HG02763 (cell line): ENCODE results near the gene SNRNP200.

Experiments used
- ATAC-seq: cut with Tn5 transposase; IDR thresholded peaks from one replicate; pipeline ENCODE4 v1.9.1; 2021; ENCODE audit warnings: mild to moderate bottlenecking, moderate library complexity; ENCODE audit not compliant: unreplicated experiment

Gene SNRNP200

DNA sequence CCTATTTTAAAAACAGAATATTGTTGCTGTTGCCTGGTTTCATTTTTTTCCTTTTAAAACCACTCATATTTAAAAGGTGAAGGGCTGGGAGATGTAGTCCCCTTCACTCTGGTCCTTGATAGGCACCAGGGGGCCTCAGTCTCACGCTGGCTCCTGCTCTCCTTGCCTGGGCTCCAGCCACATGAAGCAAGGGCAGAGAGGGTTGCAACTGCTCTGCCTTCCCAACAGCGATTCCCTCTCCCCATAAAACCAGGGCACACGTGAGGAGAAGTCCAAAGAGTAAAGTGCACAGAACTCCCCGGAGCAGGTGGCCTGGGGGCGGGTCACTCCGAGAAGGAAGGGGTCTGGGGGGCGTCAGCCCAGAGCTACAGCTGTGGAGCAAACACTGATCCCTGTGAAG is 52.3 kb downstream of the SNRNP200 start:
- no peak for ATAC-seq

DNA sequence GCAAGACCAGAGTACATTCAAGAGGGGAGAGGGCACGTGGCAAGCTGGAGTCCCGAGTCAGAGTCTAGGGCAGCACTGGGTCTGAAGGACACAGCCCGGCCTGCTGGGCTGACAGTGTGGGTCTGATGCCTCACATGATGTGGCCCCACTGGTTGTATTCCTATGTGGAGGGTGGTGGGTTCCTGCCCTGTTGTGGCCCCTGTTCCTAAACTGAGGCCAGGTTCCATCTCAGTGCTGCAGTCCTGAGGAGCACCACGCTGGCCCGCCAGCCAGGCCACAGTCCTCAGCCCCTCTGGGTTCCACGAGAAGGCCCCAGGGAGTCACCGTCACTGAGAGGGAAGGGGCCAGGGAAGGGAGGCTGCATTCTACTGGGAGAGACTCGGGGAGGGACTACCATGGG is 52.8 kb downstream of the SNRNP200 start:
- ATAC-seq = no peak

DNA sequence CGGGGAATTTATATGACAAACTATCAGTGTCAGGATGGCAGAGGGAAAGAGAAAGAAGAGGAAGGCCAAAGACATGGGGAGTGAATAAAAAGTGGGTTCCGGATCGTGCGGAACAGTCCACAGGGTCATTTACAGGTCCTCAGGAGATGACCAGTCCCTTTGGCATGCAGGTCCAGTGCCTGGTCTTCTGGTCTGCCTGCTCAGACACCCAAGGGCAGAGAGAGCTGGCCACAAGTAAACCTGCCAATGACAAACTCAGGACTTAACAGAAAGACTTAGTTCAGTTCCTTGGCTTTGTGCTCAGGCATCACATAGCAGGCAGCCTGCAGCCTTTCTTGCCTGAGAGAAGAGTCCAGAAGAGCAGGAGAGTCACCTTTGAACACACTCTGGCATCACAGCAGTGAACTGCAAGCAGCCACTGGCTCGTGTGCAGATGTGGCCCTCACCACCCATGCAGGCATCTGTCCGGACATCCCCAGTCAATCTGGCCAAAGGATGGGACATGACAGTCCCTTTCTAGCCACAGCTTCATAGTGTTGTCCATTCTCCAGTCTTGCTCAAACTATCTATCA is 53.5 kb downstream of the SNRNP200 start:
- no peak for ATAC-seq

DNA sequence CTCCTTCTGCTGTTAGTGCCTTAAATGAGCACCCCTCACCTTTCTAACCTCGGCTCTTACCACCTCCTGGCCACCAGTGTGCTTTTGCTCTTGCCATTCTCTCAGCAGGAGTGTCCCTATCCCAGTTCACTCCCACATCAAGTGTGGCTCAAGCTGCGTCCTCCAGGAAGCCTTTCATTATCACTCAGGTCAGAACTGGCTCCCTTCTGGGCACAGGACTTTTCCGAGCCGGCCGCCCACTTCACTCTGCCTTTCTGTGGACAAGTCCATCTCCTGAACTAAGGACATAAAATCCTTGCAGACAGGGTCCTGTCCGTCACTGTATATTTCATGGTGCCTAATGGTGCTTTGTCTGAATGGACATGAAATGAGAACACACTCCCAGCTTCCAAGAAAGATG is 55.2 kb downstream of the SNRNP200 start:
- no peak for ATAC-seq

DNA sequence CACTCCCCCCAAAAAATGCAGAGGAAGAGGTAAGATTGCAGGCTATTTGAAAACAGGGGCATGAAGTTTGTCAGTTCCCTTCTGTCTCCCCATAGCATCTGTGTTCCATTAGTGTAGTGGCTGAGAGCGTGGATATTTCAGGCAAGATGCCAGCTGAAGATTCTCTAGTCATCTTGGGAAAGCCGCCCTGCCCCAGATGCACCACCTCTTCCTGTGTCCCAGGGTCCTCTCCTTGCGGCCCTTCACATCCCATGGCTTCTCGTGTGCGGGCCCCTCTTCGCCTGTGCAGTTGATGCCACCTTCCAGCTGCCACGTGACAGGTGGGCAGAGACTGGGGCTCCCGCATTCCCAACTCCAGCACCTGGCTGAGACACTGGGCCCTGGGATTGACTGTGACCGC is 55.7 kb downstream of the SNRNP200 start:
- ATAC-seq = no peak

GRCh38 chr2:96248624-96249023 is 56.7 kb downstream of the SNRNP200 start:
- ATAC-seq = no peak

DNA sequence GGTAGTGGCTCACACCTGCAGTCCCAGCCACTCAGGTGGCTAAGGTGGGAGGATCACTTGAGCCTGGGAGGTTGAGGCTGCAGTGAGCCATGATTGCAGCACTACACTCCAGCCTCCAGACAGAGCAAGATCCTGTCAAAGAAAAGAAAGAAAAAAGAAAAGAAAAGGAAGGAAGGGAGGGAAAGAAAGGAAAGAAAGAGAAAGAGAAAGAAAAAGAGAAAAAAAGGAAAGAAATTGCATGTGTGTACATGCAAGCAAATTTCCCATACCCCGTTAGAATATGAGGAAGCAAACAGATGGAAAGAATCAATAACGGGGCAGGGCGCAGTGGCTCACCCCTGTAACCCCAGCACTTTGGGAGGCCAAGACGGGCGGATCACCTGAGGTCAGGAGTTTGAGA is 57.5 kb downstream of the SNRNP200 start:
- no peak for ATAC-seq

GRCh38 chr2:96247009-96247408 is 58.3 kb downstream of the SNRNP200 start:
- ATAC-seq = no peak

DNA sequence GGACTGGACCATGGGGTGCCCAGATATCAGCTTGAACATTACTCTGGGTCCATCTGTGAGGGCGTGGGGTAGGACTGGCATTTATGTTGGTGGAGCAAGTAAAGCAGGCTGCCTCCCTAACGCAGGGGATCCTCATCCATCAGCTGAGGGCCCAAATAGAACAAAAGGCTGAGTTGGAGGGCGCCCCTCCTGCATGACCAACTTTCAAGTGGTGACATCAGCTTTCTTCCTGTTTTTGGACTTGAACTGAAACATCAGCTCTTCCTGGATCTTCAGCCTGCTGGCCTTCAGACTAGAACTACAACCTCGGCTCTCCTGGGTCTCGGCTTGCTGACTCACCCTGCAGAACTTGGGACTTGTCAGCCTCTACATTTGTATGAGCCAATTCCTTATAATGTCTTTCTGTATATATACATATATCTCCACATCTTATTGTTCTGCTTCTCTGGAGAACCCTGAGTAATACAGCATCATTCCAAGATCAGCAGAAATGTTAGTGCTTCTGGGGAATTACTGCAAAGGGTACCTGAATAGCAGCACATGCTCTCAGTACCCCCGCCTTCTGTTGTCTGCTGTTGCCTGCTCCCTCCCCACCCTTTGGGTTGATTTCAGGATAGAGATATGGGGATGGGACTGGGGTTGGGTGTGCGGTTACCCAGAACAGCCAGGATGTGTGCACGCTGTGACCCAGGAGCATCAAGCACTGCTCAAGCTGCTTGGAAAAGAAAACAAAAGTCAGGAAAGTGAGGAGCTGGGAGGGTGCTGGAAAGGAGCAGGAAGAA is 59.5 kb downstream of the SNRNP200 start:
- no peak for ATAC-seq

DNA sequence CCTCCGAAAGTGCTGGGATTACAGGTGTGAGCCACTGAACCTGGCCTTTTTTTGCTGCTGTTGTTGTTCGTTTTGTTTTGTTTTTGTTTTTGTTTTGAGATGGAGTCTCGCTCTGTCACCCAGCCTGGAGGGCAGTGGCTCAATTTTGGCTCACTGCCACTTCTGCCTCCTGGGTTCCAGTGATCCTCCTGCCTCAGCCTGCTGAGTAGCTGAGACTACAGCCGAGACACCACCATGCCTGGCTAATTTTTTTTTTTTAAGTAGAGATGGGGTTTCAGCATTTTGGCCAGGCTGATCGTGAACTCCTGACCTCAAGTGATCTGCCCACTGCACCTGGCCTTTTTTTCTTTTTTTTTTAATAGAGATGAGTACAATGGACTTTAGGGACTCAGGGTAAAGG is 61.5 kb downstream of the SNRNP200 start:
- ATAC-seq = no peak

DNA sequence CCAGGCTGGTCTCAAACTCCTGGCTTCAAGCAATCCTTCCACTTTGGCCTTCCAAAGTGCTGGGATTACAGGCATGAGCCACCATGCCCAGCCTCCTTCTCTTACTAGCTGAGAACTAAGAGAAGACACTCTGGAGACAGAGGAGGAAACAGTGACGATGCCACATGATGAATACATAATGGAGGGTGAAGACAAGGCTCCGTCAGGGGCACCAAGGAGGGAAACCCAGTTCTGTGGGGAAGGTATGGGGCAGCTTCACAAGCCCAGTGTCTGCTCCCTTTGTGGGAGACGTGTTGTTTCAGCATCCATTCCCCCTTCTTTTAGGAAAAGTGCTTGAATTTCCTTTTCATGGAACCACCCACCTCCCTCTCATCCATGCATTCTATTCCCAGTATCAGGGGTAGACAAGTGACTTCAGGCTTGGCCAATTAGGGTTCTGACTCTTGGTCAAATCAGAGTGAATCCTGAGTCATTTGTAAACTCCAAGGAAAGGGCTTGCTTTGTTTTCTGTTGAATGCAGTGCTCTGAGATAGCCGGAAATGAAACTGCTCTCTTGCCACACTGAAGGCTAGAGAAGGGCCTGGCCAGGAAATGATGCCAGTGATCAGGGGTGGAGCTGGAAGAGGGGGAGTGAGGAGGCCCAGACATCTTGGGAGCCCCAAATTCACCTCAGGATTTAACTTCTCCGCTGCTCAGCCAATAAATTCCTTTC is 63.3 kb downstream of the SNRNP200 start:
- peak; percentile 79 for ATAC-seq

GRCh38 chr2:96241227-96241626 is 64.1 kb downstream of the SNRNP200 start:
- ATAC-seq = no peak

DNA sequence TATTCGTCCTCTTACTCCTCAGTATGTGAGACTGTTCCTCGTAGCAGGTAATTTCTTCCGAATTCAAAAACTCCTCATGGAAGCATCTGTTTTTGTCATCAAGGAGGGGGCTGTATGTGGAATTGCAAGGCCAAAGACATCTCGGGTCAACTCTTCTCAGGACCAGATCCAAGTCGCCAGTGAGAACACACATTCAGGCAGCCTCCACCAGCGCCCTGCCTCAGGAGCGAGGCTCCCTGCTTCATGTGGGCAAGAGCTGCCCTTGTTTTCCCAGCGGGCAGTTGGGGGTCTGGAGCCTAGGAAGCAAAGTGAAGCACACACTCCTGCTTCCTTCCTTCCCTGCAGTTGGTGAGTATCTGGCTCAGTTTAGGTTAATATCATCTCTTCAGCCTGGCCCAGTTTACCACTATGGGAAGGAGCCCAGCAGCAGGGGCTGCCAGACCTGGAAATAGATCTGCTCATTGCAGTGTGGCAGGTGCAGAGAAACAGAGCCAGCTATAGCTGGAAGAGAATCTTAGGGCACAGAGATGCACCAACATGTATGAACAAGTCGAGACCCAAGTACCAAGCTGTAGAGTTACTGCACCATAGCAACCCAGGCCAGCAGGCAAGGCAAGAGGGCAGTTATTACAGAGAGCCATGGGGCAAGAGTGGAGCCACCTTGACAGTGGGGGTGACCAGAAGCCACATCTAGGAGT is 64.9 kb downstream of the SNRNP200 start:
- ATAC-seq = no peak

DNA sequence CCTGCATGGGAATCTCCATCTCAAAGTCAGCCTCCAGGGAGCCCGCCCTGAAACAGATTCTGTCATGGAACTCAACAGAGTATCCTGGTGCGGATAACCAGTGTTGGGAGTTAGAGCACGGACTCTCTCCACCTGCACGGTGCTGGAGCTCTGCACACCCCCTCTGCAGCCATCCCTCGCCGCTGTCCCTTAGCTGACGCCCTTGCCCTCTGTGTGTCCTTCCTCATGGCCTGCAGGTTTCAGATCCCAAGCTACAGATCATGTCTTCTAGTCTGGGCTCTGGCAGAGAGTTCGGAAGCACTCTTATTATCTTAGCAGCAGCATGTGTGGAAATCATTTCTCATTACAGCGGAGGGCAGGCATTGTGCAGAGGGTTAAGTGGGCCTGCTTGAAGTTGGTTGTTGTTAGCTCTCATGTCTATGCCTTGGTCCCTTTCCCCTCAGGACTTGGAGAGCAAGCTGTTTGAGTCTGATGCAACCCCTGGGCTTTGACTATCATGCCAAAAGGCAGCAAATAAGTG is 65.5 kb downstream of the SNRNP200 start:
- no peak for ATAC-seq

- no peak for ATAC-seq
These were observed 66.3 kb downstream of the SNRNP200 start for GRCh38 chr2:96239091-96239490.

DNA sequence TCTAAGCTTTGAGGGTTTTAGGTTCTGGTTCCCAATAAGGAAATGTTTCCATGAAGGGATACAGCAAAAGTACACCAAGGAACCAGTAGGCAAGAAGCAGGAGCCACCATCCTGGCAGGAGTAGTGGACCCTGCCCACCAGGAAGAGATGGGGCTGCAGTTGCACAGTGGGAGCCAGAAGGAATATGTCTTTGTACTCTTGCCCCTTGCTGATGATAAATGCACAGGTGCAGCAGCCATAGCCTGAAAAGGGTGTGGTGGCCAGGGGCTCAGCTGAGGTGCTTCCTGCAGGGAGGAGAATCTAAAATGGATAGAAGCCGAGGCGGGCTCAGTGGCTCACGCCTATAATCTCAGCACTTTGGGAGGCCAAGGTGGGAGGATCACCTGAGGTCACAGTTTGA is 67.1 kb downstream of the SNRNP200 start:
- no peak for ATAC-seq

GRCh38 chr2:96236882-96237281 is 68.5 kb downstream of the SNRNP200 start:
- no peak for ATAC-seq

DNA sequence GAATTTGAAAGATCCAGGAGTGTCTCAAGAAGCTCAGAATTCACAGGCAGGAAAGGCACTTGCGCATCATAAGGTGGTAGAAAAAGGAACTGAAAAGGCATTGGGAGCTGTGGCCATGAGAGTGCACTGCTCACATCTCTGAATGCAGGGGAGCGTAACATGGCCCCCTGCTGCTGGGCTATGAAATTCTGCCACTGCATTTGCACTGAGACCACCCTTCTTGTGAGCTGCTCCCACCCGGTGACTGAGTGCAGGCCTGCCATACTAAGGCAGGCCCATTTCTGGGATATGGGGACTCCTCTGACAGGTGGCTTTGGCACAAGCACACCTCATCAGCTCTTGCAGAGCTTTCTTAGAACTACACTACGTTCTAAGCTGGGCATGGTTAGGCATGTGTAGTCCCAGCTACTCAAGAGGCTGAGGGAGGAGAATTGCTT is 71.4 kb downstream of the SNRNP200 start:
- ATAC-seq = peak; percentile 84

- no peak for ATAC-seq
These were observed 71.9 kb downstream of the SNRNP200 start for GRCh38 chr2:96233436-96233835.

DNA sequence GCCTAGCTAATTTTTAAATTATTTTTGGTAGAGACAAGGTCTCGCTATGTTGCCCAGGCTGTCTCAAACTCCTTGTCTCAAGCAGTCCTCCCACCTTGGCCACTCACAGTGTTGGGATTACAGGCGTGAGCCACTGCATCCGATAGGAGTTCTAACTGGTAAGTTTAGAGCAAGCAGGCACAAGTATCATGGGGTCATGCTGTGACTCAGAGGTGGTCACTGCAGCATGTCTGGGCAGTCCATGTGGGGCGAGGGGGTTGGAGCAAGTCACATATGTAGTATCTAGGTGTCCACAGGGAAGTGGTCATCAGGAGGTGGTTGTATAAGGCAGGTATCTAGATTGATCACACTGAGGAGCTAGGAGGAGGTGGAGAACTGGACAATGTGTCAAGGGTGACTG is 74.0 kb downstream of the SNRNP200 start:
- no peak for ATAC-seq

- no peak for ATAC-seq
These were observed 80.3 kb downstream of the SNRNP200 start for GRCh38 chr2:96225016-96225533.
